GM21576 (cell line): ENCODE measurements around the gene CDIP1.
A peak's percentile ranks its signal among the peaks of the same experiment; 100 is the strongest.
"Not testable (repeated sequence)": the region's sequence is repeated elsewhere in the genome, so short reads cannot be mapped to it uniquely, and the experiment has no call there.

Experiments
- ATAC-seq: cut with Tn5 transposase; IDR thresholded peaks from one replicate; pipeline ENCODE4 v1.9.1; 2021; ENCODE audit warnings: mild to moderate bottlenecking, moderate library complexity; ENCODE audit not compliant: unreplicated experiment

Gene CDIP1

DNA sequence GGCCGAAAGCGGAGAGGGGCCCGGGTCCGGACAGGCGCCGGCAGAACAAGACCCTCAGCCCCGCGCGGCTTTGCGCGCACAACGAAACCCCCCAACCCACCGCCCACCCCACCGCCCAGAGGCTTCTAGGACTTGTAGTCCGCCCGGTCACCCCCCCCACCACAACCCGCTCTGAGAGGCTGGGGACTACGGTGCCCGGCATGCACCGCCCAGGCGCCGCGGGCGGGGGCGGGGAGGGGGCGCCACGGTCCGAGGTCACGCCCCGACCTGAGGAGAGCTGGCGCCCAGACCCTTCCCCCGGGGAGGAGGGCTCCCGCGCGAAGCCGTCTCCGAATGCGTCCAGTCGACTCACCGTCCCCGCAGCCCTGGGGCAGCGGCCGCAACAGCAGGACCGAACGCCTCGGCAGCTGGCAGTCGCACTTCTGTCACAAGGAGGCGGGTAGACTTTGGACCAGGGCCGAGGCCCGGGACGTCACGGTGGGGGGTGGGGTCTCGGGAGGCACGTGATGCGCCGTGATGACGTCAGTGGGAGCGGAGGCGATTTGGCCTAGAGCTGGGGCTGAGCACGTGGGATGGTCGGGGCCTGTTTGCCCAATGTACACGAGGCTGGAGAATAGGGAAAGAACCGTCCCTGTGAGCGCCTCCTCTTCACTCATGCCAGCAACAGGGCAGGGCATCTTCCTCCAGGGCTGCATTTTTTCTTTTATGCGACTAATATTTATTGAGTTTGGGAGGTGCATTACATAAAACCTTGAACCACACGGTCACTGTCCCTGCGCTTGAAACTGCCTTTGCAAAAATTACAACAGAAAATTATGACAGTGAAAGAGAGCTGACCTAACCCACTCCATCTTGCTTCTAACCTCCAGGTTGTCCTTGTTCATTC is at the start of gene CDIP1:
CDIP1 (minus strand) TSS at position 424 of the 886 bp plus-strand sequence. CDS start 24,643 bp downstream, outside the sequence.
- peak; percentile 52 for ATAC-seq

GRCh38 chr16:4586291-4586690 is 47.7 kb upstream of the CDIP1 start:
- ATAC-seq: no peak

DNA sequence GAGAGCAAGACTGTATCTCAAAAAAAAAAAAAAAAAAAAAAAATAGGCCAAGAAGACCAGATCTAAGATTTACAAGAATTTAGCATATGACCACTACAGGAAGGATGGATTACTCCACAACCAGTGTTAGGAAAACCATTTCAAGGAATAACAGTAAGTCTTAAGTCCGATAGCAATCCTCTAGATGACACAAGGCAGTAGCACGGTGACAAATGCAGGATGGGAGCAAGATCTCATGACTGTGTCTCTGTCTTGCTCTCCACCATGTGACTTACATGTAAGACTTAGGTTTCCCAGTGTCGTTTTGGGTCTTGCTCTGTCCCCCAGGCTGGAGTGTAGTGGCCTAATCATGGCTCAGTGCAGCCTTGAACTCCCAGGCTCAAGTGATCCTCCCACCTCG is 45.3 kb upstream of the CDIP1 start:
- no peak for ATAC-seq

GRCh38 chr16:4580250-4580649 is 41.7 kb upstream of the CDIP1 start:
- no peak for ATAC-seq

GRCh38 chr16:4578961-4579530 is 40.5 kb upstream of the CDIP1 start:
- no peak for ATAC-seq

DNA sequence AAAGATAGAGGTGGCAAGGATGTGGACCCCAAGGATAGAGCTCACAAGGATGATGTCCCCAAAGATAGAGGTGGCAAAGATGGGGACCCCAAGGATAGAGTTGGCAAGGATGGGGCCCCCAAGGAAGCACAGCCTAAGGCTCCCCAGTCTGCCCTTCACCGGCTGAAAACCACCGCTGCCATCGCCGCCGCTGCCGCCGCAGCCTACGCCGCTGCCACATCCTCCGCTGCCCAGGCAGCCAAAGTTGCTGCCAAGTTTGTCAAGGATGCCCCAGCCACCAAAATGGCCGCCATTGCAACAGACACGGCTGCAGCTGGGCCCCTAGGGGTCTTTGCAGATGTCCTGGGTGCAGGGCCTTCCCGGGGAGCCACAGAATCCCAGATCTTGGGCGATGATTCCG is 37.4 kb upstream of the CDIP1 start:
- no peak for ATAC-seq

DNA sequence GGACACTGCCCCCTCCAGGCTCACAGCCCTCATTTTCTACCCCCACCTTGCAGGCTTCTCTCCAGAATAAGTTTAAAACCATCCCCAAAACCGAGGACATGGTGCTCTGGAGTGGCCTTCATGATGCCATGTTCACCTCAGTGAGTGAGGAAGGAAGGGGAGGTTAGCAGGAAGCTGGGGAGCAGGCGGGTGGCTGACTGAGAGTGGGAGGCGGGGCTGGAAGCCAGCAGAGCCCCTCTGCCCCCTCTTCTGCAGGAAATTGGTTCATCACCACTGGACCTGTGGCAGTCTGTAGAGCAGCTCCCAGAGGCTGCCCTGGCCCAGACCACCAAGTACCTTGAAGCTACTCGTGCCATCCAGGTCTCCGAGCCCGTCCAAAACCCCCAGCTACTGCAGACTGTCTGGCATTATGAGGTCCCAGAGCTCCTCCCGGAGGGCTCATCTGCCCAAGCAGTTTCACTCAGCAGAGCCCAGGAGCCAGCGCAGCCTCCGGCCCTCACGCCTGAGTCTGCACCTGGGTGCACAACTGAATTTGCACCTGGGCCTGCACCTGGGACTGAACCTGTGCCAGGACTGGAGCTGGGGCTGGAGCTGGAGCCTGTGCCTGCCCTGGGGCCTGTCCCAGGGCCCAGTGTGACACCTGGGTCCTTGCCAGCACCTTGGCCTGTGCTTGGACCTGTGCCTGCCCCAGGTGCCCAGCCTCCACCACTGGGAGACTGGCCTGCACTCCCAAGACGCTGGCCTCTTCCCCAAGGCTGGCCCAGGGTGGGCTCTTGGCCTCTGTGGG is 36.5 kb upstream of the CDIP1 start:
- ATAC-seq: no peak

DNA sequence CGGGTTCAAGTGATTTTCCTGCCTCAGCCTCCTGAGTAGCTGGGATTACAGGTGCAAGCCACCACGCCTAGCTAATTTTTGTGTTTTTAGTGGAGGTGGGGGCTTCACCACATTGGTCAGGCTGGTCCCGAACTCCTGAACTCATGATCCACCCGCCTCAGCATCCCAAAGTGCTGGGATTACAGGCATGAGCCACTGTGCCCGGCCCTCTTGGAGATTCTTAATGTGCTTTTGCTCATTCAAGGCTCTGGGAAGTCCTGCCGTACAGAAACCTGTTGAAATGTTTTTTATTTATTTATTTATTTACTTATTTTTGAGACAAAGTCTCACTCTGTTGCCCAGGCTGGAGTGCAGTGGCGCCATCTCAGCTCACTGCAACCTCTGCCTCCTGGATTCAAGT is 35.4 kb upstream of the CDIP1 start:
- not testable (repeated sequence) for ATAC-seq

- ATAC-seq: no peak
Observed at GRCh38 chr16:4572715-4573114, 34.1 kb upstream of the CDIP1 start.

GRCh38 chr16:4570688-4571321 is 32.2 kb upstream of the CDIP1 start:
- ATAC-seq: no peak

- no peak for ATAC-seq
Observed at GRCh38 chr16:4570086-4570485, 31.5 kb upstream of the CDIP1 start.

DNA sequence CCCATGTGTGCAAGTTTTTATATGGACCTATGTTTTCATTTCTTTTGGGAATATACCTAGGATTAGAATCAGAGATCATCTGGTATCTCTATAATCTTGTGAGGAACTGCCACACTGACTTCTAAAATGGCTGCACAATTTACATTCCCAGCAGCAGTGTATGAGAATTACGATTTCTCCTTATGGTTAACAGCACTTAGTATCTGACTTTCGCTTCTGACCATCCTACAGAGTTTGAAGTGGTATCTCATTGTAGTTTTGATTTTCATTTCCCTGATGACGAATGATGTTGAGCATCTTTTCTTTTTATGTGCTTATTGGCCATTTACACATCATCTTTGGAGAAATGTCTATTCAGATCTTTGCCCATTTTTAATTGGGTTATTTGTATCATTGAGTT is 27.6 kb upstream of the CDIP1 start:
- no peak for ATAC-seq

DNA sequence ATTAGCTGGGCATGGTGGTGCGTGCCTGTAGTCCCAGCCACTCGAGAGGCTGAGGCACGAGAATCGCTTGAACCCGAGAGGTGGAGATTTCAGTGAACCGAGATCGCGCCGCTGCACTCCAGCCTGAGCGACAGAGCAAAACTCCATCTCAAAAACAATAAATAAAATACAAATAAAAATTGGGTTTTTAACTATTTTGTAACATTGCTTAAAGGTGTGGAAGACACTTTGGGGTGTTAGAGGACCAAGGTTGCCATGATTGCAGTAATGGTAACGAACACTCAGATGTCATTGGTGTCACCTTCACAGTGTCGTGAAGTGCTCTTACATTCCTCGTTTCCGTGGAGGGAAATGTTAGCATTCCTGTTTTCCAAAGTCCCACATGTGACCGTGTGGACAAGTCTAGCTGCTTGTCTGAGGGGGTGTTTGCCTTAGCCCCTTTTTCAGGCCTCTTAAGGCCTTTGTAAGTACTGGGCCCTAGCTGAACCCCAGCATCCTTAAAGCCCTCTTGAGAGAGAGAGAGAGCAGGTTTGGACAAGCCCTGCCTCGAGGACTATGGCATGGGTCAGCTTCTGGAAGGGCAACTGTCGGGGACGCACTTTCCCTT is 26.2 kb upstream of the CDIP1 start:
- ATAC-seq: no peak

- ATAC-seq: no peak
Observed at GRCh38 chr16:4561596-4561995, 23.0 kb upstream of the CDIP1 start.

DNA sequence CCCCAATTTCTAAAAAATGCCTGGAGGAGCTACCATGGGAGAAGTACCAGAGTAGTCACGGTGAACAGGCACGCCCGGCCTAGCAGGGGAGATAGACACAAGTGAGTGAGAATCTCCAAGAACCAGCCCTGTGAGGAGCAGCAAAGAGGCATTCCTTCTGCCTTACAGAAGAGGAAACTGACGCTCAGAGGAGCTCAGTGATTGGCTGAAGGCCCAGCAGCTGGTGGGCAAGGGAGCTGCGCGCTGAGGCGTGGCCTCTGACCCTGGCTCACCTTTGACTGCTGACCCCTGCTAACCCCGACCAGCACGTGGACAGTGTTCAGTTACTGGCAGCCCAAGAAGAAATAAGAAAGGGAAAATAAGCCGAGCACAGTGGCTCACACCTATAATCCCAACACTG is 19.4 kb upstream of the CDIP1 start:
- no peak for ATAC-seq

DNA sequence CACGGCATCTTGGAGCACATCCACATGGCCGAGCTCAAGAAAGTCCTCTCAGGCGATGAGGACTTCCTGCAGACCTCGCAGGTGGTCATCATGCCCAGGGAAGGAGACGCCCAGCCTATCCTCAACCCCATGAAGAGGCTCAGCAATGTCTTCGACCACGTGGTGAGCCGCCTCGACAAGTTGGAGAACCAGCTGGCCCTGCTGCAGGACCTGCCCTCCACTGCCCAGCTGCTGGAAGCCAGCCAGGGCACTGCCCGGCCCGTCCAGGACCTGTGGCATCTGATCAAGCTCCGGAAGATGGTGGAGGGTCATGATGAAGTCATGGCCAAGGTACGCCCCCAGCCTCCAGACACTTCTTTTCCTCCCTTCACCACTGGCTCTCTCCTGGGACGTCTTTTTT is 18.0 kb upstream of the CDIP1 start:
- ATAC-seq: no peak

DNA sequence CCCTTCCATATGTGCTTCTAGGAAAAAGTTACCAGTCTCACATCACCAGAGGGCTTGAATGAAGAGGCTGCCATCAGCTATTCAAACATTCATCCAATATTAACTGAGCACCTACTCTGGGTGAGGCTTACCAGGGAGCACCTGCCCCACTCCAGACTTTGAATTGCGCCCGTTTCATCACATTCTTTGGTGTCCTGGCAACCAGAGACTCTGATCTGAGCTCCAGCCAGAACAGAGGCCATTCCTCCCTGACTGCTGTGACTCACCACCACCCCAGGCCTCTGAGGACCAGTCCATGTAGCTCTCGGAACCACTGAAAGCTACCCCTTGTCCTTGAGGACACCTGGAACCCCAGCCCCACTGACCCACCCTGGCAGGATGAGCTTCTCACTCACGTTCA is 17.5 kb upstream of the CDIP1 start, which contains the start of gene C16orf96:
C16orf96 (plus strand) TSS at position 229 of the 400 bp plus-strand sequence; CDS start at position 379, 150 bp downstream.
- no peak for ATAC-seq

- ATAC-seq: no peak
Observed at GRCh38 chr16:4552541-4552940, 14.0 kb upstream of the CDIP1 start.

DNA sequence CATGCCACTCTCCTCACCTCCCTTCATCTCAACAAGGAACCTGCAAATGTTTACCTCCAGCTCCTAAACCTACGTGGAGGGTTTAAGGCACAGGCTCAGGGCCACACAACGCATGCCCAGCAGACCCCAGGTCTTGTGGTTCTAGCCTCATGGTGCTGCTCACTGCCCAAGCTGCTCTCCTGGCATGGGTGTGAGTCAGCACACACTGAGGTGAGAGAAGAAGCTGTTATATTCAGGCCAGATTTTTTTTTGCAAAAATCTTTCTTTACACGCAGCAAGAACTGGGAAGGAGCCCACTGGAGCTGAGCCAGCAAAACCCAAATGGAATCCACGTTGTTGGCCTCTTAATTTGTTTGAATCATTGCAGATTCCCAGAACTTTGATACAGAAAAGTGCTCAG is 12.0 kb upstream of the CDIP1 start:
- ATAC-seq: no peak

DNA sequence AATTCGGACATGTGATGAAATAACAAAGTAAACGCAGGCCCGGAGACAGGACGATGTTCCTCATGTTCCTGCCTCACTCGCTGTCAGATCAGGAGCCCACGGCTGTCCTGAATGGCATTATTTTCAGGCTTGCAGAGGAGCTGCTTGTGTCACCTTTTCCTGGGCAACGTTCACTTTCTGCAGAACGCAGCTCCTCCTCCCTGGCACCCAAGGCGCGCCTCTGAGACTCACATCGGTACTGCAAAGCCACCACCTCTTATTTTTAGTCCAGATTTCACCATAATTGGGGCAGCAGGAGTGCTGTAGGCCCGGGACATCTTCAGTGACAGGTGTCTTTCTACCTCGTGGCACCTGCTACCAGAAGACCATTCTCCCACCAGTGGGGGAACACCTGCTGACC is 9.6 kb upstream of the CDIP1 start:
- ATAC-seq: no peak

- no peak for ATAC-seq
Observed at GRCh38 chr16:4544473-4544872, 5.9 kb upstream of the CDIP1 start.
